ENCODE data around the gene CATSPER3.
"Not testable (repeated sequence)": the region's sequence is repeated elsewhere in the genome, so short reads cannot be mapped to it uniquely, and the experiment has no call there.

Gene CATSPER3

DNA sequence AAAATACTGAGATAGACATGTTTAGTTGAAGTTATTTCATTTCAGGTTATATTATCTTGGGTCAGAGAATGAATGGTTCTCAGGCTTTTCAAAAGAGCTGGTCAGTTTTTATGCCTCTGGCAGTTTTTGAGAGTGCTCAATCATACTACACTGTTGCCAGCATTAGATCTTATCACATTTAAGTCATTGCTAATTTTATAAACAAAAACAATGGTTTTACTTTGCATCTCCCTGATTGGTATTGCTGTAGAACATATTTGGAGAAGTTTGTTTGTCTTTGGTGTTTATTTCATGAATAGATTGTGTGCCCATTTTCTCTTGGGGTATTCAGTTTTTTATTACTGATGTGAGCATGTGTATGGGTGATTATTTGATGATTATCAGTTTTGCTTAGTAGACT, 1.5 kb downstream of the CATSPER3 start:
- in situ Hi-C loops (cut with MboI; ENCODE audit: low sequenced_read_pairs), result no loop called here

DNA sequence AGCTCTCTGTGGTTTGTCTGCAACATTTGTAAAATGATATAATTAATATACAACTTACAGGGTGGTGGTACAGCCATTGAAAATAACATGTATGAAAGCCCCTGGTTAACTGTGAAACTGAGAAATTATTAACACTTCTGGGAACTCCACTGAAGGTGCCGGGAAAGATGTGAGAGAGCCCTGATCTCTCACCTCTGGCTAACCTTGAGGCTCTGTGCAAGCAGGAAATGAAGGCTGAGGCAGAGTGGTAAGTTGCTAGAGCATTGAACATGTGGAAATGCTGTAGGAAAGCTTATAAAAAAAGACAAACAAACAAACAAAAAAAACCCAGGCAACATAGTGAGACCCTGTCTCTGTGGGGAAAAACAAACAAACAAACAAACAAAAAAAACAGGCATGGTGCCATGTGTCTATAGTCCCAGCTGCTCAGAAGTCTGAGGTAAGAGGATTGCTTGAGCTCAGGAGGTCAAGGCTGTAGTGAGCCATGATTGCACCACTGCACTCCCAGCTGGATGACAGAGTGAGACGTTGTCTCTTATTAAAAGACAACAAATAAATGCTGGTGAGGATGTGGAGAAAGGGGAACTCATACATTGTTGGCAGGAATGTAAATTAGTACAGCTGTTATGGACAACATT, 7.5 kb downstream of the CATSPER3 start:
- in situ Hi-C loops (cut with MboI; ENCODE audit: low sequenced_read_pairs), result no loop called here

DNA sequence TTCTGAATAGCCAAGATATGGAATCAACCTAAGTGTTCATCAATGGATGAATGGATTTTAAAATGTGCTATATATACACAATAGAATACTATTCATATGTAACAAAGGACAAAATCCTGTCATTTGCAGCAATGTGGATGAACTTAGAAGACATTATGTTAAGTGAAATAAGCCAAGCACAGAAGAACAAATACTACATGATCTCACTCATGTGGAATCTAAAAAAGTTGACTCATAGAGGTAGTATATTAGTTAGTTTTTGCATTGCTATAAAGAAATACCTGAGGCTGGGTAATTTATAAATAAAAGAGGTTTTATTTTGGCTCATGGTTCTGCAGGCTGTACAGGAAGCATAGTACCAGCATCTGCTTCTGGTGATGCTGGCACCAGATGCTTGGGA, 8.1 kb downstream of the CATSPER3 start:
- in situ Hi-C loops (cut with MboI; ENCODE audit: low sequenced_read_pairs), result no loop called here

DNA sequence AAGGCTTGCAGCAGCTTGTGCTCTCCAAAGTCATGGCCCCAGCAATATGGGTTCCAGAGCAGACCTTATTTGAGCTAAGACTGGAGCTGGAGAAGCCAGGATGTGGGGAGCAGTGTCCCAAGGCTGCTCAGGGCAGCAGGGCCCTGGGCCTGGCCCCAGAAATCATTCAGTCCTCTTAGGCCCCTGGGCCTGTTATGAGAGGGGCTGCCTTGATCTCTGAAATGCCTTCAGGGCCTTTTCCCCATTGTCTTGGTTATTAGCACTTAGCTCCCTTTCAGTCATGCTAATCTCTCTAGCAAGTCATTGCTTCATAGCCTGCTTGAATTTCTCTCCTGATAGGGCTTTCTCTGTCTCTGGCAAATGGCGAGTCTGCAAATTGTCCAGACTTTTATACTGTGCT, 9.1 kb downstream of the CATSPER3 start:
- in situ Hi-C loops (cut with MboI; ENCODE audit: low sequenced_read_pairs), result no loop called here

DNA sequence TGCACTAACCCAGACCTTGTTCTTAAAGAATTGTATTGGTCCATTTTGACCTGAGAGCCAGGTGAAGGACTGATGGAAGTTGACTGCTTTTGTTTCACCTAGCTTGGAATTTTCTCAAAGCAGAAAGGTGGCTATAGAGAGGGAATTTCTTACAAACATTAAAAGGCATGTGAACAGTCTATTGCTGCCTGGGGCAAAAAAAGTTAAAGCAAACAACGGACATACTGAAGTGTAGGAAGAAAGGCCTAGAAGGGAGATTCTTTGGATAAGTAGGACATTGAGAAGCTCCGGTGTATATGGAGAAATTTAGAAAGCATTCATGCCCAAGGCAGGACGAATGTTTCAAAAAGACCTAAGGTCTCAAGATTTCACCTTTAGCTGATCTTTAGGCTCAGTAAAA, 11.7 kb downstream of the CATSPER3 start:
- in situ Hi-C loops (cut with MboI; ENCODE audit: low sequenced_read_pairs), result no loop called here

DNA sequence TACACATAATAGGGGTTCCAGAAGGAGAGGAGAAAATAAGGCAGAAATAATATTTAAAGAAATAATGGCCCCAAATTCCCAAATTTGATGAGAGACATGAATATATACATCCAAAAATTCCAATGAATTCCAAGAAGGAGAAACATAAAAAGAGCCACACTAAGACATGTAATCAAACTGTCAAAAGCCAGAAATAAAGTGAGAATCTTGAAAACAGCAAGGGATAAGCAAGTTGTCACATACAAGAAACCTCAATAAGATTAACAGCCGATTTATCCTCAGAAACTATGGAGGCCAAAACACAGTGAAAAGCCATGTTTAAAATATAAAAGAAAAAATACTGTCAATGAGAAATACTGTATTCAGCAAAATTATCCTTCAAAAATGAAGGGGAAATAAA, 14.5 kb downstream of the CATSPER3 start:
- in situ Hi-C loops (cut with MboI; ENCODE audit: low sequenced_read_pairs), result no loop called here

GRCh38 chr5:134989266-134989830, 21.6 kb downstream of the CATSPER3 start:
- in situ Hi-C loops (cut with MboI; ENCODE audit: low sequenced_read_pairs), result no loop called here

GRCh38 chr5:134990183-134990582, 22.5 kb downstream of the CATSPER3 start:
- in situ Hi-C loops (cut with MboI; ENCODE audit: low sequenced_read_pairs), result not testable (repeated sequence)

DNA sequence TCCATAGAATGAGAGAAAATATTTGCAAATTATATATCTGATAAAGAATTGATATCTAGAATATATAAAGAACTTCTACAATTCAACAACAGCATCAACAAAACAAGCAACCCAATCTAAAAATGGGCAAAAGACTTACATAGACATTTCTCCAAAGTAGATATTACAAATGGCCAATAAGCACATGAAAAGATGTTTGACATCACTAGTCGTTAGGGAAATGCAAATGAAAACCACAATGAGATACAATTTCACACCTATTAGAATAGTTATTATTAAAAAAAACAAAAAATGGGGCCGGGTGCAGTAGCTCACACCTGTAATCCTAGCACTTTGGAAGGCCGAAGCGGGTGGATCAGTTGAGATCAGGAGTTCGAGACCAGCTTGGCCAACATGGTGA, 24.4 kb downstream of the CATSPER3 start:
- in situ Hi-C loops (cut with MboI; ENCODE audit: low sequenced_read_pairs), result no loop called here

DNA sequence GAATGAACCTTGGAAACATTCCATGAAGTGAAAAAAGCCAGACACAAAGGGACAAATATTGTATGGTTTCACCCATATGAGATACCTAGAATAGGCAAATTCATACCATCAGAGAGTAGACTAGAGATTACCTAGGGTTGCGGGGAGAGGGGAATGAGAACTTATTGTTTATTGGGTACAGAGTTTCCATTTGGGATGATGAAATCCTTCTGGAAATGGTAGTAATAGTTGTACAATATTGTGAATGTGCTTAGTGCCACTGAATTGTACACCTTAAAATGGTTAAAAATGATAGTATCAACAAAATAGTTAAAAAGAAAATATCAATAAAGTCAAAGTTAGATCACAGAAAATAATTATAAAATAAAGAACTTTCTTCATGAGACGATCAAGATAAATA, 25.5 kb downstream of the CATSPER3 start:
- in situ Hi-C loops (cut with MboI; ENCODE audit: low sequenced_read_pairs), result no loop called here

GRCh38 chr5:134994560-134995156, 27.0 kb downstream of the CATSPER3 start:
- in situ Hi-C loops (cut with MboI; ENCODE audit: low sequenced_read_pairs), result no loop called here

GRCh38 chr5:134995850-134996402, 28.2 kb downstream of the CATSPER3 start:
- in situ Hi-C loops (cut with MboI; ENCODE audit: low sequenced_read_pairs), result no loop called here

- in situ Hi-C loops (cut with MboI; ENCODE audit: low sequenced_read_pairs), result no loop called here
Observed at GRCh38 chr5:134997015-134997414, 29.3 kb downstream of the CATSPER3 start.

DNA sequence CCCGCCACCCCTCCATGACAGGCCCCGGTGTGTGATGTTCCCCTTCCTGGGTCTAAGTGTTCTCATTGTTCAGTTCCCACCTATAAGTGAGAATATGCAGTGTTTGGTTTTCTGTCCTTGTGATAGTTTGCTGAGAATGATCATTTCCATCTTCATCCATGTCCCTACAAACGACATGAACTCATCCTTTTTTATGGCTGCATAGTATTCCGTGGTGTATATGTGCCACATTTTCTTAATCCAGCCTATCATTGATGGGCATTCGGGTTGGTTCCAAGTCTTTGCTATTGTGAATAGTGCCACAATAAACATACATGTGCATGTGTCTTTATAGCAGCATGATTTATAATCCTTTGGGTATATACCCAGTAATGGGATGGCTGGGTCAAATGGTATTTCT, 30.4 kb downstream of the CATSPER3 start:
- in situ Hi-C loops (cut with MboI; ENCODE audit: low sequenced_read_pairs), result not testable (repeated sequence)

GRCh38 chr5:135004376-135004775, 36.7 kb downstream of the CATSPER3 start:
- in situ Hi-C loops (cut with MboI; ENCODE audit: low sequenced_read_pairs), result no loop called here

GRCh38 chr5:135005076-135005475, 37.4 kb downstream of the CATSPER3 start:
- in situ Hi-C loops (cut with MboI; ENCODE audit: low sequenced_read_pairs), result no loop called here

DNA sequence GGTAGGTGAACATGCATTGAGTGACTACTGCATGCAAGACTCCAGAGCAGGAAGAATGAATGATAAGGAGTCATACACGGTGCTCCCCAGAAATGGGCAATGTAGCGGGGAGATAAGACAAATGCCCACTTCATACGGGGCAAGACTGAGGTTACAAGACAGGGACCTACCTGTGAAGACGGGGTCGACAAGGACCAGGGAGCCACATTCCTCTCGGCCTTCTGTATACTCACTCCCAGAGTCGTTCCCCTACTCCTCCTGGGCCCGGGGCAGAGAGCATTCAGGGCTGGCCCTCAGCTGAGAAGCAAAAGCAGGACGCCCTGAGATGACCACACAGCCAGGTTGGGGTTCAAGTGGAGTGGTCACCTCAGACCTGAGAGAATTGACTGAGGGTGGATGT, 39.6 kb downstream of the CATSPER3 start:
- in situ Hi-C loops (cut with MboI; ENCODE audit: low sequenced_read_pairs), result no loop called here

- in situ Hi-C loops (cut with MboI; ENCODE audit: low sequenced_read_pairs), result no loop called here
Observed at GRCh38 chr5:135007749-135008363, 40.1 kb downstream of the CATSPER3 start.

DNA sequence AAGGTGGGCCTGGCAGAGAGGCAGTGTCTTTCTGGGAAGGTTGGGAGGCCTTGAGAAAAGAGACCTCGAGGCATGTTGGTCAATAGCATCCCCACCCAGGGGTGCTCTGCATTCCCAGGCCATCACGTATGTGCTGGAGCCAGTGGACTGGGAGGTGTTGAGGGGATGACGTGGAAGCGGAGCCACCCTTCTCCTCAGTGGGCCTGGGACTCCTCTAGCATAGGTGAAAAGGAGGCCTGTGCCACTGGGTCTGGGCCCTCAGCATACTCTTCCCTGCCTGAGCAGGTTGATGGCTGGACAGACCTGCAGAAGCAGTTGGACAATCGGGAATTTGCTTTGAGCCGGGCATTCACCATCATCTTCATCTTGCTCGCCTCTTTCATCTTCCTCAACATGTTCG, 40.8 kb downstream of the CATSPER3 start:
- in situ Hi-C loops (cut with MboI; ENCODE audit: low sequenced_read_pairs), result no loop called here

- in situ Hi-C loops (cut with MboI; ENCODE audit: low sequenced_read_pairs), result no loop called here
Observed at GRCh38 chr5:135008981-135009735, 41.5 kb downstream of the CATSPER3 start.

Data from HL-60/S4 treated with phorbol 12-myristate 13-acetate at 8.2 ng/mL for 4 days and 3 days (cell line).